H1 (cell line): ENCODE results near the gene S1PR1. TPM values are rescaled to one million over a fixed set of nuclear protein-coding genes. Genes with fewer than 3 reads are reported as not detected.

Experiments used
- ASH2L ChIP-seq: fragments of 200-600, 300-600 bp; sonication (generic); IDR thresholded peaks from one replicate; pipeline ENCODE4 v1.7.1; 2017; ENCODE audit warnings: low read length
- BACH1 ChIP-seq: IDR thresholded peaks from 2 replicates; pipeline ENCODE4 v1.6.1; 2012; ENCODE audit warnings: low read length, improper control_type of control experiment
- CEBPB ChIP-seq: IDR thresholded peaks from 2 replicates; pipeline ENCODE4 v1.6.1; 2012; ENCODE audit warnings: low read depth, low read length
- CHD2 ChIP-seq: IDR thresholded peaks from 2 replicates; pipeline ENCODE4 v1.6.1; 2012; ENCODE audit warnings: low read length, improper control_type of control experiment
- CREB1 ChIP-seq: IDR thresholded peaks from 2 replicates; pipeline ENCODE4 v1.6.1; 2012; ENCODE audit warnings: inconsistent platforms
- CTBP2 ChIP-seq: IDR thresholded peaks from 2 replicates; pipeline ENCODE4 v1.7.0; 2011; ENCODE audit warnings: borderline replicate concordance, mild to moderate bottlenecking, moderate library complexity, mixed read lengths, low read length; ENCODE audit not compliant: insufficient read depth, insufficient read length
- EGR1 ChIP-seq: IDR thresholded peaks from 2 replicates; pipeline ENCODE4 v1.6.1; 2011; ENCODE audit warnings: low read depth, low read length, borderline replicate concordance
- GABPA ChIP-seq: IDR thresholded peaks from 2 replicates; pipeline ENCODE4 v1.6.1; 2011; ENCODE audit warnings: mild to moderate bottlenecking, low read length, moderate library complexity, borderline replicate concordance; ENCODE audit not compliant: insufficient read depth
- GTF2F1 ChIP-seq: IDR thresholded peaks from 2 replicates; pipeline ENCODE4 v1.6.1; 2012; ENCODE audit warnings: low read depth, low read length, improper control_type of control experiment, borderline replicate concordance
- HDAC6 ChIP-seq: IDR thresholded peaks from one replicate; pipeline ENCODE4 v1.7.1; 2012; ENCODE audit warnings: low read depth, mild to moderate bottlenecking, inconsistent platforms, low read length, moderate library complexity
- KDM1A ChIP-seq: fragments of 200-600, 300-600 bp; sonication (generic); IDR thresholded peaks from 2 replicates; pipeline ENCODE4 v1.7.1; 2016; ENCODE audit warnings: mild to moderate bottlenecking, low read length, borderline replicate concordance
- KDM4A ChIP-seq: IDR thresholded peaks from one replicate; pipeline ENCODE4 v1.7.1; 2012; ENCODE audit warnings: low read depth, mild to moderate bottlenecking, moderate library complexity, low read length, inconsistent platforms; ENCODE audit not compliant: severe bottlenecking
- MAFK ChIP-seq: IDR thresholded peaks from 2 replicates; pipeline ENCODE4 v1.6.1; 2012; ENCODE audit warnings: low read depth, mild to moderate bottlenecking, improper control_type of control experiment, low read length
- NRF1 ChIP-seq: IDR thresholded peaks from 2 replicates; pipeline ENCODE4 v1.6.1; 2011; ENCODE audit warnings: mild to moderate bottlenecking, low read depth, low read length, improper control_type of control experiment
- PHF8 ChIP-seq: fragments of 200-600 bp; sonication (generic); conservative IDR thresholded peaks from 2 replicates; pipeline ENCODE4 v1.7.1; 2012; ENCODE audit warnings: low read depth, mild to moderate bottlenecking, inconsistent platforms, low read length, moderate library complexity
- POLR2AphosphoS5 ChIP-seq: IDR thresholded peaks from 2 replicates; pipeline ENCODE4 v1.6.1; 2011; ENCODE audit warnings: low read depth, low read length
- POU5F1 ChIP-seq: IDR thresholded peaks from 2 replicates; pipeline ENCODE4 v1.6.1; 2011; ENCODE audit warnings: low read depth, mild to moderate bottlenecking, low read length, moderate library complexity
- RAD21 ChIP-seq, 2 experiments: IDR thresholded peaks in 1 of 2; conservative IDR thresholded peaks in 1 of 2; 2 replicates each; pipeline ENCODE4 v1.6.1; 2011; ENCODE audit warnings: low read depth in 2 of 2, low read length in 2 of 2, improper control_type of control experiment in 1 of 2, inconsistent platforms in 1 of 2, mild to moderate bottlenecking in 1 of 2, moderate library complexity in 1 of 2
- RBBP5 ChIP-seq: IDR thresholded peaks from 2 replicates; pipeline ENCODE4 v1.7.1; 2012; ENCODE audit warnings: low read depth, mild to moderate bottlenecking, inconsistent platforms, low read length, moderate library complexity, borderline replicate concordance
- SP1 ChIP-seq: IDR thresholded peaks from 2 replicates; pipeline ENCODE4 v1.6.1; 2011; ENCODE audit warnings: low read depth, low read length
- SP2 ChIP-seq: IDR thresholded peaks from 2 replicates; pipeline ENCODE4 v1.6.1; 2012; ENCODE audit warnings: mild to moderate bottlenecking, low read length, inconsistent platforms
- SP4 ChIP-seq: IDR thresholded peaks from 2 replicates; pipeline ENCODE4 v1.6.1; 2012; ENCODE audit warnings: low read length, inconsistent platforms
- SRF ChIP-seq: IDR thresholded peaks from 2 replicates; pipeline ENCODE4 v1.6.1; 2011; ENCODE audit warnings: mild to moderate bottlenecking, low read depth, low read length, moderate library complexity
- SUZ12 ChIP-seq: fragments of 200-600 bp; sonication (generic); IDR thresholded peaks from 2 replicates; pipeline ENCODE4 v1.6.1; 2012; ENCODE audit warnings: mild to moderate bottlenecking, inconsistent platforms, low read length, moderate library complexity, mixed read lengths
- TAF1 ChIP-seq: IDR thresholded peaks from 2 replicates; pipeline ENCODE4 v1.6.1; 2011; ENCODE audit warnings: mild to moderate bottlenecking, low read depth, low read length
- TBP ChIP-seq: IDR thresholded peaks from 2 replicates; pipeline ENCODE4 v1.6.1; 2011; ENCODE audit warnings: low read depth, low read length, improper control_type of control experiment
- ZNF274 ChIP-seq: IDR thresholded peaks from 2 replicates; pipeline ENCODE4 v1.7.0; 2012; ENCODE audit warnings: low read length, borderline replicate concordance; ENCODE audit errors: extremely low read depth
- polyA plus RNA-seq, 7 experiments: library from polyadenylated mRNA; depleted of rRNA in 3 of 7; stranded (reverse) in 5 of 7; unstranded in 2 of 7; fragments of >200 nt in 5 of 7; fragments of 200-250 nt in 2 of 7; gene quantifications; 1 replicate in 5 of 7; 2 replicates in 1 of 7; 4 replicates in 1 of 7; pipeline versions ENCODE4 v1.2.1 to v1.2.3, GENCODE V29; 2011 to 2013; ENCODE audit warnings: missing spikeins in 2 of 7, mixed read lengths in 2 of 7
- total RNA-seq: library from RNA; stranded (reverse); fragmentation: NEBNext Ultra II Directional; extraction: Animal tissue kit (Norgen Biotek cat#: 25700); gene quantifications from 2 replicates; pipeline ENCODE4 v1.2.1, GENCODE V29; 2021

Gene S1PR1
- total and polyA plus RNA-seq, 2 of the 8 experiments (the other 6 are each of a cell fraction or from before 2014, with no cell fraction given): 3.5 to 5.5 TPM

GRCh38 chr1:101236516-101237228 is at the start of gene S1PR1 (continued):
- TF ChIP-seq PHF8 (peak; percentile 25; the same call in 1 of the 2 replicates), SUZ12 (no peak), KDM4A (no peak), SP2 (no peak), NRF1 (no peak), HDAC6 (no peak), ASH2L (no peak), KDM1A (no peak), GABPA (no peak), CREB1 (0 out of 2 replicates have a peak, but pooled peaks have one; percentile 19), CEBPB (no peak), BACH1 (no peak), CHD2 (no peak), SRF (no peak), TBP (peak; percentile 57; the same call in 1 of the 2 replicates), EGR1 (no peak), RBBP5 (no peak), GTF2F1 (no peak), SP1 (no peak), POLR2AphosphoS5 (peak; percentile 56; the same call in 1 of the 2 replicates), ZNF274 (no peak), MAFK (no peak), CTBP2 (no peak), TAF1 (peak; percentile 73; the same call in 1 of the 2 replicates), RAD21 (IDR thresholded peaks at IDR 0.05 in 1 of 2, conservative IDR thresholded peaks at IDR 0.05 in 1 of 2; ENCODE audit: low read depth in 2 of 2, low read length in 2 of 2) (no peak), POU5F1 (no peak), SP4 (no peak)
